ENCODE measurements around the gene EEIG1. TPM values are rescaled to one million over a fixed set of nuclear protein-coding genes. Genes with fewer than 3 reads are reported as not detected.

Gene EEIG1
- total and polyA plus RNA-seq, 9 of the 15 experiments (the other 6 are each of a cell fraction or from before 2014, with no cell fraction given) = 0.17 to 16.7 (median 3.6) TPM

DNA sequence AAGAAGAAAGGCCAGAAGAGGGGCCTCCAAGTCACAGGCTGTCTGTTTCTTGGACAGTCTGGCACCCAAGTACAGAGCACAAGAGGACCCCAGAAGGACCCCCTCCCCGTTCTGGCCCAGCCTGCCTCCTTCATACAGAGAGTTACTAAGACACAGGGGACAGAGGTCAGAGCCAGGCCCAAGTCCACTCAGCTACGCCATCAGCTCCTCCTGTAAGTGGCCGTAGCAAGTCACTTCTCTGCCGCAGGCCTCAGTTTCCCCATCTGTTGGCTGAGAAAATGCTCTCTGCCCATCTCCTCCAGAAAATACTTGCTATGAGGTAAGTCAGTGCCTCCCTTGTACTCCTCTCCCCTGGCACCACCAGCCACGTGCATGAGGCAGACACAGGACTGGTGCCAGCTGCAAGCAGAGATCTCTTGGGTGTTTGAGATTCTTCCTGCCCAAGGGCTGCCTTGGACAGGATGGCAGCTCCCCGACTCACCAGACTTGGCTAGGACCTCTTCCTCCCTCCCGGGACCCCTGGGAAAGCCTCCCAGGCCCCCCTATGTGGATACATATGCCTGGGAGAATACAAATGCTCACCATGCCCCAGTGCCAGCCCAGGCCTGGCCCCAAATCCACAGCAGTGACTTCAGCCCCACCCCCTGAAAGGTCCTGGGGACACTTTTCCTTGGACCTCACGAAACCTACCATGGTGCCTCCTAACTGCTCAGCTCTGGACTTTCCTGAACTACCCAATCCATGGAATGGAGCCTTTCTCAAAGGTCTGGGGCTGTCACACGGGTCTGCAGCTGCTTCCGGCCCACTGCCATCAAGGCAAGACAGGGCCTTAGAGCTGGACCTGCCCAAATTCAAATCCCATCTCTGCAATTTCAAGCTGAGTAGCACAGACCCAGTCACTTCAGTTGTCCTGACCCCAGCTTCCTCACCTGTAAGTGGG lies 5.1 kb downstream of the EEIG1 start:
- WGBS (ENCODE audit: insufficient coverage, low coverage, missing lambda C conversion rate) = 77% methylated on average over 9 of the region's 10 CpGs
- peak overlapping the region in 1 of 2 experiments; percentile 61; a peak in 2 of 4 replicates for H3K9ac ChIP-seq (ENCODE audit: insufficient read depth in 1 of 2, low read depth in 2 of 2, low read length in 2 of 2)
- no peaks in the 10 kb centered on the region for H3K9me1 ChIP-seq (ENCODE audit: control insufficient read depth, insufficient read depth, low read length)
- H3K27me3 ChIP-seq (ENCODE audit: control insufficient read depth in 2 of 2, insufficient read depth in 2 of 2, low read length in 2 of 2) = no peaks in the 10 kb centered on the region
- H3K9me3 ChIP-seq (replicated peaks; ENCODE audit: control insufficient read depth, insufficient read depth, low read depth, low read length) = no peaks in the 10 kb centered on the region
- H3K79me2 ChIP-seq (ENCODE audit: control insufficient read depth, insufficient read depth, low read length) = peaks cover 85% of the 10 kb centered on the region
- no TSS peak for BruUV-seq (replicated peaks)
- no peak overlapping the region for H3K4me2 ChIP-seq (ENCODE audit: insufficient read depth, low read length)
- intact Hi-C loops (cut with micrococcal nuclease) (no loop called here), in situ Hi-C loops (cut with MboI) (no loop called here)
- DNase-seq (ENCODE audit: extremely low read depth in 1 of 4, low spot score in 3 of 4) = no peak
- peaks cover 69% of the 10 kb centered on the region for H4K20me1 ChIP-seq (replicated peaks; ENCODE audit: control insufficient read depth, insufficient read depth, low read length)
- no peak for ATAC-seq
- FAIRE-seq = no peak
- no peak for TF ChIP-seq ZNF766 (CRISPR knock-in tag; conservative IDR thresholded peaks at IDR 0.05)
- TF ChIP-seq ZBED1 (IDR thresholded peaks at IDR 0.05) = no peak
- TF ChIP-seq CLOCK (CRISPR knock-in tag; IDR thresholded peaks at IDR 0.05; ENCODE audit: borderline replicate concordance) = no peak
- no peak for TF ChIP-seq SAFB (IDR thresholded peaks at IDR 0.05; ENCODE audit: borderline replicate concordance, low read depth, low read length)
- TF ChIP-seq RBM25 (IDR thresholded peaks at IDR 0.05; ENCODE audit: low read depth, low read length, severe bottlenecking) = no peak
- POLR2A ChIA-PET = interaction anchor here (0.5 to 1.4 kb wide), 8 partner anchors 8 to 314 kb away, joined by 3 to 6 read pairs (median 3); no protein-coding TSS in a partner anchor
- no peak overlapping the region for H3K27ac ChIP-seq (ENCODE audit: extremely low read depth, low read depth, low read length)
- no peak overlapping the region for H2AFZ ChIP-seq (ENCODE audit: low read depth, low read length)
- CTCF ChIA-PET (ENCODE audit: low intra/inter-chr PET ratio) = no interaction called here
- no peak overlapping the region for H3K4me3 ChIP-seq
- H3K4me1 ChIP-seq (replicated peaks in 1 of 2; ENCODE audit: control insufficient read depth in 2 of 2, insufficient read depth in 2 of 2, low read length in 2 of 2) = peaks cover 26 to 80% of the 10 kb centered on the region in 2 experiments
- H3K36me3 ChIP-seq (ENCODE audit: control insufficient read depth, insufficient read depth, low read length) = peaks cover 6% of the 10 kb centered on the region; the same call in 1 of the 3 replicates

Data from K562 (cell line).